Keratinocyte (primary cell): ENCODE results near the gene TIE1. TPM values are rescaled to one million over a fixed set of nuclear protein-coding genes. Genes with fewer than 3 reads are reported as not detected.

Source experiments
- DNase-seq: peaks from one replicate; pipeline ENCODE4 v3.0.0-alpha.2; 2011; ENCODE audit warnings: low read depth, missing footprints, low spot score
- FAIRE-seq: peaks from 2 replicates; lab custom pipeline; 2011; peaks lifted over from hg19 to GRCh38; lab: Jason Lieb, UNC
- H2AFZ ChIP-seq: 2 replicates; pipeline ENCODE4 v1.6.0; 2012; ENCODE audit warnings: low read length, control low read depth, inconsistent platforms; ENCODE audit not compliant: control insufficient read depth
- H3K27ac ChIP-seq: 2 replicates; pipeline ENCODE4 v1.5.1; 2011; ENCODE audit warnings: low read length; ENCODE audit not compliant: control insufficient read depth, insufficient read depth
- H3K27me3 ChIP-seq: 3 replicates; pipeline ENCODE4 v1.6.0; 2011; ENCODE audit warnings: low read length; ENCODE audit not compliant: control insufficient read depth, insufficient read depth; ENCODE audit errors: extremely low read depth
- H3K36me3 ChIP-seq, 2 experiments: 2 replicates in 1 of 2; 3 replicates in 1 of 2; pipeline ENCODE4 v1.5.1; 2011; ENCODE audit warnings: low read length in 2 of 2, mild to moderate bottlenecking in 1 of 2; ENCODE audit not compliant: control insufficient read depth in 2 of 2, insufficient read depth in 2 of 2; ENCODE audit errors: extremely low read depth in 1 of 2
- H3K4me1 ChIP-seq: 3 replicates; pipeline ENCODE4 v1.5.1; 2011; ENCODE audit warnings: low read length; ENCODE audit not compliant: control insufficient read depth, insufficient read depth; ENCODE audit errors: extremely low read depth
- H3K4me2 ChIP-seq: 3 replicates; pipeline ENCODE4 v1.6.0; 2011; ENCODE audit warnings: low read depth, low read length; ENCODE audit not compliant: control insufficient read depth, insufficient read depth; ENCODE audit errors: extremely low read depth
- H3K4me3 ChIP-seq, 3 experiments: fragments of 200-600 bp in 1 of 3; sonication (generic) in 1 of 3; 2 replicates in 2 of 3; 3 replicates in 1 of 3; pipeline ENCODE4 v1.5.1; 2011 to 2016; ENCODE audit warnings: low read length in 3 of 3, mild to moderate bottlenecking in 3 of 3, control low read depth in 2 of 3, inconsistent platforms in 1 of 3, low read depth in 1 of 3, mixed read lengths in 1 of 3, mixed run types in 1 of 3, moderate library complexity in 1 of 3; ENCODE audit not compliant: control insufficient read depth in 2 of 3, insufficient read depth in 2 of 3; ENCODE audit errors: extremely low read depth in 1 of 3
- H3K79me2 ChIP-seq: 2 replicates; pipeline ENCODE4 v1.6.0; 2012; ENCODE audit warnings: low read length; ENCODE audit not compliant: control insufficient read depth, insufficient read depth
- H3K9ac ChIP-seq: 3 replicates; pipeline ENCODE4 v1.6.0; 2011; ENCODE audit warnings: low read length; ENCODE audit not compliant: control insufficient read depth, insufficient read depth; ENCODE audit errors: extremely low read depth
- H3K9me1 ChIP-seq: 3 replicates; pipeline ENCODE4 v1.6.0; 2011; ENCODE audit warnings: low read length; ENCODE audit not compliant: control insufficient read depth, insufficient read depth; ENCODE audit errors: extremely low read depth
- H3K9me3 ChIP-seq: 2 replicates; pipeline ENCODE4 v1.5.1; 2012; ENCODE audit warnings: low read depth, low read length; ENCODE audit not compliant: control insufficient read depth
- H4K20me1 ChIP-seq: 3 replicates; pipeline ENCODE4 v1.6.0; 2011; ENCODE audit warnings: low read length; ENCODE audit not compliant: control insufficient read depth, insufficient read depth; ENCODE audit errors: extremely low read depth
- CTCF ChIP-seq, 3 experiments: IDR thresholded peaks in 1 of 3; conservative IDR thresholded peaks in 1 of 3; optimal IDR thresholded peaks in 1 of 3; 2 replicates in 2 of 3; 3 replicates in 1 of 3; pipeline versions ENCODE3 to v1.5.1; 2011; ENCODE audit warnings: low read length in 3 of 3, mild to moderate bottlenecking in 3 of 3, moderate library complexity in 2 of 3, control low read depth in 1 of 3, inconsistent platforms in 1 of 3; ENCODE audit not compliant: insufficient read depth in 2 of 3; ENCODE audit errors: extremely low read depth in 1 of 3
- EZH2 ChIP-seq: IDR thresholded peaks from one replicate; pipeline ENCODE4 v1.6.1; 2012; ENCODE audit warnings: inconsistent platforms, mild to moderate bottlenecking, low read length, moderate library complexity
- dilution Hi-C: fragments of 300-500 bp; cut with MboI; formaldehyde crosslinking; loops from one replicate; pipeline ENCODE4 v1.7.0; 2020; ENCODE audit warnings: low sequenced_read_pairs; ENCODE audit not compliant: extremely low pct_ligation_motif_present
- polyA plus RNA-seq, 5 experiments: library from polyadenylated mRNA; depleted of rRNA in 3 of 5; stranded (reverse) in 3 of 5; stranded (forward) in 1 of 5; unstranded in 1 of 5; fragments of >200 nt; gene quantifications; 1 replicate in 1 of 5; 2 replicates in 3 of 5; 3 replicates in 1 of 5; pipeline versions ENCODE4 v1.2.1 to v1.2.3, GENCODE V29; 2011 to 2012; ENCODE audit warnings: missing spikeins in 2 of 5, low read depth in 1 of 5, low replicate concordance in 1 of 5

TIE1 gene
- polyA plus RNA-seq, 1 donor (not counting 4 experiments of a cell fraction or from before 2014, with no cell fraction given) = not detected

GRCh38 chr1:43363283-43363934 is 62.6 kb downstream of the TIE1 start:
- no peak overlapping the region for H3K9ac ChIP-seq
- no peak overlapping the region for H3K4me2 ChIP-seq
- dilution Hi-C loops = no loop called here
- peaks cover 3% of the 10 kb centered on the region for H4K20me1 ChIP-seq
- no peaks in the 10 kb centered on the region for H3K9me3 ChIP-seq
- no peak for TF ChIP-seq CTCF (optimal IDR thresholded peaks at IDR 0.05 in 1 of 3, IDR thresholded peaks at IDR 0.05 in 1 of 3, conservative IDR thresholded peaks at IDR 0.05 in 1 of 3; ENCODE audit: extremely low read depth in 1 of 3, insufficient read depth in 2 of 3, low read length in 3 of 3)
- peaks cover 20 to 39% of the 10 kb centered on the region in 2 experiments for H3K36me3 ChIP-seq
- H3K4me1 ChIP-seq = peaks cover 41% of the 10 kb centered on the region
- H3K9me1 ChIP-seq = no peaks in the 10 kb centered on the region
- no peaks in the 10 kb centered on the region for H3K27me3 ChIP-seq
- H3K79me2 ChIP-seq = peaks cover 79% of the 10 kb centered on the region
- DNase-seq (no peak), FAIRE-seq (no peak)
- no peak overlapping the region for H3K4me3 ChIP-seq
- no peak overlapping the region for H3K27ac ChIP-seq
- H2AFZ ChIP-seq = no peak overlapping the region

GRCh38 chr1:43363935-43364525 is 63.2 kb downstream of the TIE1 start:
- no peak overlapping the region for H2AFZ ChIP-seq
- dilution Hi-C loops = no loop called here
- TF ChIP-seq EZH2 (no peak), CTCF (optimal IDR thresholded peaks at IDR 0.05 in 1 of 3, IDR thresholded peaks at IDR 0.05 in 1 of 3, conservative IDR thresholded peaks at IDR 0.05 in 1 of 3; ENCODE audit: extremely low read depth in 1 of 3, insufficient read depth in 2 of 3, low read length in 3 of 3) (no peak)
- no peak overlapping the region for H3K27ac ChIP-seq
- H3K9me1 ChIP-seq = no peaks in the 10 kb centered on the region
- no peaks in the 10 kb centered on the region for H3K9me3 ChIP-seq
- no peak overlapping the region for H3K4me3 ChIP-seq
- H3K4me1 ChIP-seq = peaks cover 46% of the 10 kb centered on the region
- no peaks in the 10 kb centered on the region for H3K27me3 ChIP-seq
- H3K9ac ChIP-seq = no peak overlapping the region
- peaks cover 20 to 39% of the 10 kb centered on the region in 2 experiments for H3K36me3 ChIP-seq
- DNase-seq (no peak), FAIRE-seq (no peak)
- peaks cover 3% of the 10 kb centered on the region for H4K20me1 ChIP-seq
- H3K4me2 ChIP-seq = no peak overlapping the region
- H3K79me2 ChIP-seq = peaks cover 83% of the 10 kb centered on the region
